ENCODE results near the gene ACOT11.
"Not testable (repeated sequence)": the region's sequence is repeated elsewhere in the genome, so short reads cannot be mapped to it uniquely, and the experiment has no call there.

The ACOT11 gene

DNA sequence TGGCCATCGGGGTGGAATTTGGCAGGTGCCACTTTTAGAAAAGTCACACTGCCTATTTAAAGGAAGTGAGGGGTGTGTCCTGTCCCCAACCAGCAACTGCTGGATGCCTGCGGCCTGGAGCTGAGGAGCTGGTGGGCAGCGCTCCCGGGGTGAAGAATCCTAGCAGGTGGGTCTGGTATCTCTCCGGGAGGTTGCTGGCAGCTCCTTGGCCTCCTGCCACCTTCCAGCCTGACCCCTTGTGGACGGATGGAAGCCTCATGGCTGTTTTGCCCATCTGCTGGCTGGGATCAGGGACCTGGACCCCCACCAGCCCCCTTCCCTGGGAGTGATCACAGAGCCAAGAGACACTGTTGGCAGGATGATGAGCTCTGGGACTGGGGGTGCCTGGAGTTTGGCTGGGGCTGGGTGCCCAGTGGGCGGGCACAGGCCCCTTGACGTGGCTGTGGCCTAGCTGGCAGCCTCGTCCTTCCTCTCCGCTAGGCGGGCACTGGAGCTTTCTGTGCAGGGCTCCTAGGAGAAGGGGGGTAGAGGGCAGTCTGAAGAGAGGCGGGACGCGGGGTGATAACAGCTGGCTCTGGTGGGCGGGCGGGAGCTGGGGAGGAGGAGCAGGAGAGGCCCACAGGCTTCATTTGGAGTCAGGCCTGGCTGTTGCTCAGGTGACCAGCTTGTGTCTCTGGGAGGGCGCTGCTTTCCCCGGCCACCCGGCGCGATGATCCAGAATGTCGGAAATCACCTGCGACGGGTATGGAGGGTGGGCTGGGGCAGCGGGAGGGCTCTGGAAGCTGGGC is at the start of gene ACOT11:
ACOT11 (plus strand) TSS at position 628 of the 788 bp plus-strand sequence; CDS start at position 710, 82 bp downstream.
- DNase-seq, result peak; percentile 24

DNA sequence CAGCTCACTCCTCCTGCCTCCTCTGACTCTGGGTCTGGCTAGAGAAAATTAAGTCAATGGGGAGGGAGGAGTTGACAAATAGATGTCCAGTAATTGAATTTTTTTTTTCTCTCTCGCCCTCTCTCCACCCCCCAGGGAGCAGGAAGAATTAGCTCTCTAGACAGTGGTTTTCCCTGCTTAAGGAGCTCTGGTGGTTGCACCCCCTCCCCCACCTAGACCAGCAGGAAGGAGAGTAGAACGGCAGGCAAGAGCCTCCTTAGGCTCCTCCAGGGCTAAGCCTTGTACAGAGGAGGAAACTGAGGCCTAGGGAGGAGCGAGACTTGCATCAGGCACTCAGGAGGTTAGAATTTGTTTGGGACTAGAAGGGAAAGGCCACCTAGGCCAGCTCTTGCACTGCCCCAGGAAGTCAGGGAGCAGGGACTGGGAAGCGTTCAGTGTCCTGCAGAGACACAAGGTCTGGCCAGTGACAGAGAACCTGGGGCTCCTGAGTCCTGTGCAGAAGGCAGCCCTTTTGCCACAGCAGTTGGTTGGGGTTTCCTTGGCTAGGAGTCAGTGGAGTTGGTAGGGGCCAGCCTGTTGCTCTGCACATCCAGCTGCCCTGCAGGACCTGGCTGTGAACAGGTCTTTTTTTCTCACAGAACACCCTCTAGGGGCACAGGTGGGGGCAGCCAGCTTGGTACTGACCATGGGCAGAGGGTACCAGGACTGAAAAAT is 49.5 kb upstream of the ACOT11 start:
- no peak for DNase-seq

DNA sequence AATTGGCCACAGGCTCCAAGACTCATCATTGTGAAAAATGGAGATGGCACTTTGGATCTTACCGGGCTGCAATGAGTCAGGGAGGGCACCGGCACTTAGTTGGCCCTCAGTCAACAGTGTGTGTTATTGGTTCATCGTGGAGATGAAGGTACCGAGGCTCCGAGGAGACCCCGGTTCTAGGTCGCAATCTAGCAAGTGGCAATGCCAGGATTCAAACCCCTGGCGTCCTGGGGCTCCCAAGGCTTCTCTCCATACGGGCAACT is 49.0 kb upstream of the ACOT11 start:
- DNase-seq, result no peak

DNA sequence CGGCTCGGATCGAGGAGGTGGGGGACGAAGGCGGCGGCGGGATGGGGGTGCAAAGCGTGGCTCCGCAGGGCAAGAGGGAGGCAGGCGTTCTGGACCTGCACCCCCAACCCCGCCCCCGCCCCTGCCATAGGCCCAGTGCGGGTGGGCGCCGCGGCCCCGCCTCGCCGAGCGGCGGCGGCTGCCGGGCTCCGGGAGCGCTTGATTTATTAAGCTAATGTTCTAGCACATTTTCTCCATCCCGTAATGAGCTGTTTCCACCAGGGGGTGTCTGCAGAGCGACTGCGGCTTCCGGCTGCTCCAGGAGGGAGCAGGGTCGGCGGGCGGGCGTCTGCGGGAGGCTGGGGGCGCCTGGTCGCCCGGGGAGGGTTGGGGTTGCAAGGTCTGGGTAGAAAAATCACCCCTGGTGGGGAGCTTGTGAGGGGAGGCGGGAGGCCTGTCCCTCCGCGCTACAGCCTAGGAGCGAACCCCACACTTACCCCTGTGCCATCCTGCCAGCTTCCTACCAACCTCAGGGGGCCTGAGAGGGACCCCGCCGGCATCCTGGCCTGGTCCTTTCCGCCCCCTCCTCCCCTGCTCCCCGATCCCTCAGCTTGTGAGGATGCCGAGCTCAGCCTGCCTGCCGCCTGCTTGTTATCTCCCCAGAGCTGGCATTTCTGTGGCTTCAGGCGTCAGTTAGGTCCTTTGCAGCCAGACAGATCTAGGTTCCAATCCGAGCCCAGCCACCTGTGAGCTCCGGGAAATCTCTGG is 48.5 kb upstream of the ACOT11 start:
- peak; percentile 60 for DNase-seq

DNA sequence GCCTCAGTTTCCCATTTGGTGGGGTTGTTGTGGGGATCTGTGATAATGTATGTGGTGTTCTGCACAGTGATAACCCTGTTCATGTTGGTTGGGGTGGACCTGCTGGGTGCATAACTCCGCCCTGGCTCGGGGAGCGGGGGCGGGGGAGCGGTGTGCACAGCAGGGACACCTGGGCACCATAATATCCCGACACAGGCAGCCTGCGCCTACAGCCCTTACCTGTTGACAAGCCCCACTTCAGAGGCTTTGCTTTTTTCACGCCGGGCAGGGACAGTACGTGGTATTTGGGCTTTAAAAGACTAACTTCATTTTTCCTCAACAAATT is 48.0 kb upstream of the ACOT11 start:
- DNase-seq, result no peak

DNA sequence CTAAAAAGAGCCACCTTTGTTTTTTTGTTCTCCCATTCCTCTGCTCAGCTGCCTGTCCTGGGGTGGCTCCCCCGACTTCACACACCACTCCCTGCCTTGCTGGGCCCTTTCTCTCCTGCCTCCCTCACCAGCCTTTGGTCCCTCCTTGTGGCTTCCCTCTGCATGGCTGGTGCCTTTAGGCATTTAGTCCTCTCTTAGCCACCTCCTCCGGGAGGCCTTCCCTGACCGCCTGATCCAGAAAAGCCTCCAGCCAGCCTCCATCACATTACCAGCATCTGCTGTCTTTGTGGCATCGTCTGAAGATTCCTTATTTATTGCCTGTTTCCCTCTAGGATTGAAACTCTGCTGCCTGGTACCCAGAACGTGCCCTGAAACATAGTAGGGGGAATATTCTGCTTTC is 46.2 kb upstream of the ACOT11 start:
- DNase-seq, result no peak

DNA sequence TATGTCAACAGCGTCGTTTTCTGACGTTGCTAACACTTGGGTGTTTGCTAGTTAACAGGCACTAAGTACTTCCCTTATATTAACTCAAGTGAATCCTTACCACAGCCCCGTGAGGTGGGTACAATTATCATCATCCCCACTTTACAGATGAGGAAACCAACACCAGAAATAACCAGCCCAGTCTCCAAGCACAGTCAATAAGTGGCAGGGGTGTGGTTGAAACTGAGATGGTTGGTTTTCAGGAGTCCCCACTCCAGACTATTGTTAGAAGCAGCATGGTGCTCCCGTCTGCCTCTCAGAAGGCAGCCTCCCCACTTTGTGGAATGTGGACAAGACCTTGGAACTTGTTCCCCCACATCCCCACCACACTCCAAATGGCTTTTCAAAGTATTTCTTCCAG is 45.7 kb upstream of the ACOT11 start:
- DNase-seq, result no peak

DNA sequence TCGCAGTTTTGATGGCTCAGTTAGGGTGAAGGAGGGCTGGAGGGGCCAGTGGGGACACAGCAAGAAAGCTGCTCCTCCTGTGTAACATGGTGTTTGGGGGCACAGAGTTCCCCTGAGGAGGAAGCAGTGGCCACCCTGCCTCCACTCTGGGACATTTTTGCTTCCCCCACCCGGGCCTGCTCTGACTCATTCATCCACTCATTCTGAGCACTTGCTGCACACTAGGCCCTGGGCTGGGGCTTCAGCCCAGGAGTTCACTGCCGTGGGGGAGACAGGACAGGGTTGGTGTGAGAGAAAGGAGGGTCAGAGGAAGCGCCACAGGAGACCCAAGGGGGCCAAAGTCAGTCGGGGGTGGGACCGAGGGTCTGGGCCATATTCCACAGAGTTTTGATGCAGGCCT is 41.4 kb upstream of the ACOT11 start:
- no peak for DNase-seq

DNA sequence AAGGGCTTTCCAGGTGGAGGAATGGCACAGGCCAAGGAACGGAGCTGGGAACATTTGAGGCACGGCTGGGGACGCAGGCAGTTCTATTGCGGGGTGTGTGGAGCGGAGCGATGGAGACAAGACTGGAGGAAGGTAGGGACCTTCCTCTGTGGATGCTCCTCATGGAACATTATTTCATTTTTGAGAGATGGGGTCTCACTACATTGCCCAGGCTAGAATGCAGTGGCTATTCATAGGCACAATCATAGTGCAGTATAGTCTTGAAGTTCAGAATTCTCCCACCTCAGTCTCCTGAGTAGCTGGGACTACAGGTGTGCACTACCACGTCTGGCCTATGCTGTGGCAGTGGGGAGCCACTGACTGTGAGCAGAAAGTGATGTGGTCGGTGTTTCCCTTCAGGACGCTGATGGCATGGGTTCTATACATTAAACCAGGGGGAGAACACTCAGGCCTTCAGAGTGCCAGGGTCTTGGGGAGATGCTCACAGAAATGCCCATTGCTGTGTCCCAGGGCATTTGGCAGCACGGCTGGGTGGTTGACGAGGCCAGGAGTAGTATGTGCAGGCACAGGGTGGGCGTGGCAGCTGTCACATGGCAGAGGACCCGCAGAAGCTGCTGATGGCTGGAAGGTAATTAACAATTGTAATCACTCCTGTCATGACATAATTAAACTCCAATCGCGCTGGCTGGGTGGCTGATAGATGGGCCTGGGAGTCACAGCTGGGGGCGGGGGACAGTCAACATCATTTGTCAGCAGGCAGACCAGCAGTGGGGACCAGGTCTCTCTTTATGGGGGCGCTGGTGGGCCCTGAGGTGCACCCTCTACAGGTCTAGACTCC is 40.8 kb upstream of the ACOT11 start:
- DNase-seq, result no peak

DNA sequence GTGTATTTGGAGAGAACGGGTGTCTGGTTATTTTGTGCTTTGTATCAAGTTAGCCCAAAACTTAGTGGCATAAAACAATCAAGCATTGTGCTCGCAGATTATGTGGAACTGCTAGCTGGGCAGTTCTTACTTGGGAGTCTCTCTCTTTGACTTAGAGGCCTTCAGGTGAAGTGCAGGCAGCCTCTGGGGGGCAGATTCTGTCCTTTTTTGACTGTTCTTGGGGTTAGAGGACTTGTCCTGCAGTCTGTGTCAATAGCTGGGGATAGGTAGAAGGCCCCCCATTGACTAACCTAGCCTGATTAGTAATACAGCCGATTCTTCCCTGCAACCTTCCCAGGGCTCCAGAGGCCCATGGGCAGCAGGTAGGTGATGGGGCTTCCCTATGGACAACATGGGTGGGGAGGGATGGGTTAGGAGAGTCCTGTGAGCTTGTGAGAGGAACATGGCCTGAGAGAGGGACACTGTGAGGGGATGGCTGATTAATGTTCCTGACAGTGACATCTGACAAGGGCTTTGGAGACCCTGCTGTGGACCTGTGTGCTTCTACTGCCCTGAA is 37.2 kb upstream of the ACOT11 start:
- DNase-seq, result no peak

DNA sequence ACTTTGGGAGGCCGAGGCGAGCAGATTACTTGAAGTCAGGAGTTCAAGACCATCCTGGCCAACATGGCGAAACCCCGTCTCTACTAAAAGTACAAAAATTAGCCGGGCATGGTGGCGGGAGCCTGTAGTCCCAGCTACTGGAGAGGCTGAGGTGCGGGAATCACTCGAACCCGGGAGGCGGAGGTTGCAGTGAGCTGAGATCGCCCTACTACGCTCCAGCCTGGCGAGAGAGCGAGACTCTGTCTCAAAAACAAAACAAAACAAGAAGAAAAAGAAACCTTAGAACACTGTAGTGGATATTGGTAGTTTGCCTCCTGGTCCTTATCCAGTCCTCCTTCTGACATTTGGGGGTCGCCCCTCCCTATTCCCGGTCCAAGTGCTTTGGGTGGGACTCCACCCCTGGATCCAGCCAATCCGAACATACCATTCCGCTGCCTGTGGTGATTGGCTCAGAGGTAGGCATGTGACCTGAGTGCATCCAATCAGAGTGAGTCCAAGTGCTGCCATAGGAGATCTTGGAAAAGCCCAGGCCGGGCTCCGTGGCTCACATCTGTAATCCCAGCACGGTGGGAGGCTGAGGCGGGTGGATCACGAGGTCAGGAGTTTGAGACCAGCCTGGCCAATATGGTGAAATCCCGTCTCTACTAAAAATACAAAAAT is 34.0 kb upstream of the ACOT11 start:
- DNase-seq, result not testable (repeated sequence)

DNA sequence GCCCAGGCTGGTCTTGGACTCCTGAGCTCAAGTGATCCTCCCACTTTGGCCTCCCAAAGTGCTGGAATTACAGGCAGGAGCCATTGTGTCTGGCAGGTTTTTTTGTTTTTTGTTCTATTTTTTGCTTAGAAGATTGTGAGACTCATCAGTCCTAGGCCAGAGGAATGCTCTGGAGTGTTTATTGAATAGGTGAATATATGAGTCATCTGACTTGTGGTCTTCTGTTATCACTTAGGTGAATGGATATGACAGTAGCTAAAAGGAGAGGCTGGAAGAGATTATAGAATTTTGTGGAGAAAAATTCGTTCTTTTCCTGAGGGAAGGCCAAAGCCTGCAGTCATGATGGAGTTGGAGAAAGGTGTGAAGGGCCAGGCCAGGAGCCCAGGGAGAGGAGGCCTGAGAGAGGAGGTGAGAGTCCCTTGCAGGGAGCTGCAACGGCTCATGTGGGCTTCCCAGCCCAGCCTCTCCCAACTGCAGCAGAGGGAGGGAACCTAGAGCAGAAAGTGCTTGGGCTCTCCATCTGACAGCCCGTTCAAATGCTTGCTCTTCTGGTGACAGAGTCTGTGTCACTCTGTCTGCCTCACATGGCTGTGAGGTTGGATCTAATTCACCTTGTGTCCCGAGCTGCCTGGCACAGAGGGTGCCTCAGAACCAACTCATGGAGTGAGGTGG is 31.6 kb upstream of the ACOT11 start:
- no peak for DNase-seq

DNA sequence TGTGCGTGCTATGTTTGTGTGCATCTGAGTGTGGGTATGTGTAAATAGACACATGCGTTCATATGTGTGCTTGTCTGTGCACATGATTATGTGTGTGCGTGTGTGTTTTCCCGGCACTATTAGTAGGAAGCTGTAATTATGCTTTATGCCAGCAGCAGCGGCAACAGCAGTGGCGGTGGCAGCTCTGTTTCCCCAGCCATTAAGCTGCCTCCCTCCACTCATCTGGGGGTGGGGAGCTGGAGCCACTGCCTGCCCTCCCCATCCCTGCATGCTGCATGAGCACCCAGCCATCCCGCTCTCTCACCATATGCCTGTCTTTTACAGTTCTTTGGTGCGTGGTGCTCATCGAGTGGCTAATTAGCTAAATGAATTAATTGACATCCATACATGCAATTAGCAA is 30.5 kb upstream of the ACOT11 start:
- no peak for DNase-seq

DNA sequence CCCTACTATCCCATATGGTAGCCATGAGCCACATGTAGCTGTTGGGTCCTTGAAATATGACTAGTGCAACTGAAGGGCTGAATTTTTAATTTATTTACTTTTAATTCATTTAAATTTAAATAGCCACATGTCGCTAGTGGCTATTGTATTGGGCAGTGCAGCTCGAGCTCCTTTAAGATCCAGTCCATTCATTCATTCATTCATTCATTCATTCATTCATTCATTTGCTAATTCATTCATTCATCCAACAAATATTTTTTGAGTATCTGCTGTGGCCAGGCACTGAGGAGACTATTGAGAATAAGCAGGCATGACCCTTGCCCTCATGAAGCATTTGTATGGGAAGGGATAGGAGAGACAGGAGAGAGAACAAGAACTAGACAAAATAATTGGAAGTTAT is 29.5 kb upstream of the ACOT11 start:
- DNase-seq, result no peak

DNA sequence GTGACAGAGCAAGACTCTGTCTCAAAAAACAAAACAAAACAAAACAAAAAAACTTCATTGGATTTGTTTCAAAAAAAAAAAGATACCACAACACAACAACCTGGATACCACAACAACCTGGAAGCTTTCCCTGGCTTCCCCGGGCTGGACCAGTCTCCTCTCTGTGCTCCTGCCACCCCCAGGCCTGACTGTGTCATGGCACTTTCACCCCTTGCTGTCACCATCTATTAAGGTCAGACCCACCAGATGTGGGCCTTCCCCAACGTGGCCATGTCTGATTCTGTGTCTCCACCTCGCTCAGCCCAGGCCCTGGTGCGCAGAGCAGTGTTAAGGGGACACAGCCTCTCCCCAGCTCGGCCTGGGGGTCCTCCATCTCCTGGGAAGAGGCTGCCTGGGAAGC is 28.3 kb upstream of the ACOT11 start:
- DNase-seq, result no peak

DNA sequence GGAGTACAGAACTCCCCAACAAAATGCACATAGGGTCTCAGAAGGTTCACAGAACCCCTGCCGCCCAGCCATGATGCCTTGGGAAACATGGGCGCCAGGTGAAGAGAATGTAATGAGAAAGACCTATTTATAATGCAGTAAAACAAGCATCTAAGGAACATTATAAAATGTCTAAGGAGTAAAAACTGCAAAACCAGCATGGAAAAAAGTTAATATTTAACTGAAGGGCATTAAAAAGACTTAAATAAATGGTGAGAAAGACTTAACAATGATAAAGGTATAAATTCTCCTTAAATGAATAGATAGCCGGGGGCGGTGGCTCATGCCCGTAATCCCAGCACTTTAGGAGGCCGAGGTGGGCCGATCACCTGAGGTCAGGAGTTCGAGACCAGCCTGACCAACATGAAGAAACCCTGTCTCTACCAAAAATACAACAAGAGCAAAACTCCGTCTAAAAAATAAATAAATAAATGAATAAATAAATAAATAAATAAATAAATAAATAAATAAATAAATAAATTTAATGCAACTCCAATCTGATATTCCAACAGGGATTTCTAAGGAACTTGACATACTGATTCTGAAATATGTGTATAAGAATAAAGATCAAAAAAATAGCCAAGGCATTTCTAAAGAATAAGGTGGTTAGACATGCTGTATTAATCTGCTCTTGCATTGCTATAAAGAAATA is 27.3 kb upstream of the ACOT11 start:
- DNase-seq, result no peak

DNA sequence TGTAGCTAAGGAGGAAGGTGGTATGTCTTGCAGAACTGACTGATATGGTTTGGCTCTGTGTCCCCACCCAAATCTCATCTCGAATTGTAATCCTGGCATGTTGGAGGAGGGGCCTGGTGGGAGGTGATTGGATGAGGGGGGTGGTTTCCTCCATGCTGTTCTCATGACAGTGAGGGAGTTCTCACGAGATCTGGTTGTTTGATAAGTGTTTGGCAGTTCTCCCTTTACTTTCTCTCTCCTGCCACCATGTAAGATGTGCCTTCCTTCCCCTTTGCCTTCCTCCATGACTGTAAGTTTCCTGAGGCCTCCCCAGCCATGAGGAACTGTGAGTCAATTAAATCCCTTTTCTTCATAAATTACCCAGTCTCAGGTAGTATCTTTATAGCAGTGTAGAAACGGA is 21.5 kb upstream of the ACOT11 start:
- not testable (repeated sequence) for DNase-seq

DNA sequence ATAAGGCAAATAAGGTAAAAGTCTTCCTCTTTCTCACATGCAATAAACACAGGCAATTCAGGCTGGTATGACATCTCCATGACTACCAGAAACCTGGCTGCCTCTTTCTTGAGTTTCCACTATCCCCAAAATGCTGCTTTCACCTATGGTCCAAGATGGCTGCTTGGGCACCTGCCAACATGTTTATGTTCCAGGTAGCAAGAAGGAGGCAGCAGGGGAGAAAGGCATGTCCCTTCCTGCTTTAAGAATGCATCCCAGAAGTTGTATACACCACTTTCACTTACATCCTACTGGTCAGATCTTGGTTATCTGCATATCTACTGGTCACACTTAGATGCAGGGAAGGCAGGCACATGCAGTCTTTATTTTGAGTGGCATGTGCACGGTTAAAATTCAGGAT is 19.4 kb upstream of the ACOT11 start:
- no peak for DNase-seq

DNA sequence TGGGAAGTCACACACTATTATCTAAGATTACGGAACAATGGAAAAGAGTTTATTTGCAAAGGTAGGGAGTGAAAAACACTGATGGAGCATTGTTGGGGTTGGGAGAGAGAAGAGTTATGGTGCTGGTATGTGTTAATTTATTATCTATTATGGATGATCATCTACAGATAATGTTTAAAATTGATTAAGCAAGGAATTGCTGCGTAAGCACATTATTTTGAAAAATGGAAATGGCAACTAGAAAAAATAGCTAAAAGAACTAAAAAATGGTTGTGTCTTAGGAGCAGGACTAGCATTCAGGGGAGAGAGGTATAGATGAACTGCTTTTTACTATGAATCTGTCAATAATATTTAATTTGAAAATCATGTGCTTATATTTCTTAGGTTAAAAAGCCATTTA is 16.0 kb upstream of the ACOT11 start:
- no peak for DNase-seq

DNA sequence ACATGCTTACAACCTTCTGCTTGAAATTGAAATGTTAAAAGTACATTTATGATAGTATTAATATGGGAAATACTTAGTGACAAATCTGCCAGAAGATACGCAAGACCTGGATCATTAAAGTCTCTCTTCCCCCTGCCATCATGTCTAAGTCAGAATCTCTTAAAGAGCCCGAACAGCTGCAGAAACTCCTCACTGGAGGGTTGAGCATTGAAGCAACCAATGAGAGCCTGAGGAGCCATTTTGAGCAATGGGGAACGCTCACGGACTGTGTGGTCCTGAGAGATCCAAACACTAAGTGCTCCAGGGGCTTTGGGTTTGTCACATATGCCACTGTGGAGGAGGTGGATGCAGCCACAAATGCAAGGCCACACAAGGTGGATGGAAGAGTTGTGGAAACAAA is 11.4 kb upstream of the ACOT11 start:
- DNase-seq, result not testable (repeated sequence)

DNA sequence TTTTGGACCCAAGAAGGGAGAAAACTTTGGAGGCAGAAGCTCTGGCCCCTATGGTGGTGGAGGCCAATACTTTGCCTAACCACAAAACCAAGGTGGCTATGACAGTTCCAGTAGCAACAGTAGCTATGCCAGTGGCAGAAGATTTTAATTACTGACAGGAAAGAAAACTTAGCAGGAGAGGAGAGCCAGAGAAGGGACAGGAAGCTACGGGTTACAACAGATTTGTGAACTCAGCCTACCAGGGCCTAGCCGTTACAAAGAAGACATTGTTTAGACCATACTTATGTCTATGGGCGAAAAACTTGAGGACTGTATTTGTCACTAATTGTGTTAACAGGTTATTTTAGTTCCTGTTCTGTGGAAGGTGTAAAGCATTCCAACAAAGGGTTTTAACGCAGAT is 10.4 kb upstream of the ACOT11 start:
- DNase-seq, result no peak

Data from CD4-positive, alpha-beta T cell treated with Interleukin-17A for 4 hours (primary cell).